HG03521 (cell line): ENCODE data around the gene CD48.
"Not testable (repeated sequence)": the region's sequence is repeated elsewhere in the genome, so short reads cannot be mapped to it uniquely, and the experiment has no call there.

Source experiments
- ATAC-seq: cut with Tn5 transposase; IDR thresholded peaks from one replicate; pipeline ENCODE4 v1.9.1; 2021; ENCODE audit warnings: mild to moderate bottlenecking, moderate library complexity; ENCODE audit not compliant: unreplicated experiment

CD48 gene

GRCh38 chr1:160742428-160743127 lies 31.0 kb upstream of the CD48 start:
- no peak for ATAC-seq

GRCh38 chr1:160741612-160742348 lies 30.2 kb upstream of the CD48 start:
- no peak for ATAC-seq

- no peak for ATAC-seq
Measured at GRCh38 chr1:160741092-160741501, 29.5 kb upstream of the CD48 start.

GRCh38 chr1:160740133-160740688 lies 28.6 kb upstream of the CD48 start:
- no peak for ATAC-seq

- no peak for ATAC-seq
Measured at GRCh38 chr1:160739098-160739511, 27.5 kb upstream of the CD48 start, which contains the start of gene SLAMF7. Gene SLAMF7 (plus strand): TSS chr1:160739247. CDS start chr1:160739302, 55 bp downstream.

- ATAC-seq, result no peak
Measured at GRCh38 chr1:160738271-160738670, 26.6 kb upstream of the CD48 start.

- no peak for ATAC-seq
Measured at GRCh38 chr1:160734301-160734700, 22.7 kb upstream of the CD48 start.

GRCh38 chr1:160733898-160734297 lies 22.3 kb upstream of the CD48 start:
- no peak for ATAC-seq

- no peak for ATAC-seq
Measured at GRCh38 chr1:160731990-160732389, 20.4 kb upstream of the CD48 start.

- ATAC-seq, result not testable (repeated sequence)
Measured at GRCh38 chr1:160731564-160731963, 19.9 kb upstream of the CD48 start.

- ATAC-seq, result no peak
Measured at GRCh38 chr1:160727316-160727640, 15.7 kb upstream of the CD48 start.

- ATAC-seq, result peak; percentile 60
Measured at GRCh38 chr1:160726498-160727315, 15.1 kb upstream of the CD48 start.

GRCh38 chr1:160726114-160726497 lies 14.5 kb upstream of the CD48 start:
- ATAC-seq, result no peak

- no peak for ATAC-seq
Measured at GRCh38 chr1:160724465-160725242, 13.0 kb upstream of the CD48 start.

- ATAC-seq, result no peak
Measured at GRCh38 chr1:160723332-160723731, 11.7 kb upstream of the CD48 start.

GRCh38 chr1:160722726-160723125 lies 11.1 kb upstream of the CD48 start:
- no peak for ATAC-seq

GRCh38 chr1:160721473-160721872 lies 9.9 kb upstream of the CD48 start:
- ATAC-seq, result no peak

GRCh38 chr1:160720356-160721085 lies 8.9 kb upstream of the CD48 start:
- ATAC-seq, result no peak

- no peak for ATAC-seq
Measured at GRCh38 chr1:160718210-160718609, 6.6 kb upstream of the CD48 start.

- ATAC-seq, result no peak
Measured at GRCh38 chr1:160717306-160717705, 5.7 kb upstream of the CD48 start.
